Naive thymus-derived CD4-positive, alpha-beta T cell (primary cell): Measurements from ENCODE around the gene MRM3. TPM values are rescaled to one million over a fixed set of nuclear protein-coding genes. Genes with fewer than 3 reads are reported as not detected.

Experiments used
- ATAC-seq: fragments of 150-1000 bp; cut with Tn5 transposase; 2 replicates; pipeline ENCODE4 v1.10.0; 2021; ENCODE audit warnings: mild to moderate bottlenecking, moderate library complexity
- CTCF ChIA-PET: fragments of 350-600 bp; sonication (Branson Sonifier 250); formaldehyde crosslinking; loops from one replicate; lab custom pipeline; 2021; ENCODE audit warnings: antibody characterized with exemption; lab: Charles Lee
- POLR2A ChIA-PET: fragments of 350-600 bp; sonication (Branson Sonifier 250); formaldehyde crosslinking; loops from one replicate; lab custom pipeline; 2021; ENCODE audit warnings: antibody characterized with exemption, inconsistent platforms; lab: Charles Lee
- DNase-seq, 9 donors: peaks; one replicate each; pipeline versions ENCODE4 v3.0.0 to v3.0.0-alpha.2; 2020 to 2022; ENCODE audit warnings: mixed read lengths in 1 of 9
- H3K27ac ChIP-seq: one replicate; pipeline ENCODE4 v1.7.0; 2013; ENCODE audit warnings: mild to moderate bottlenecking, low read depth, low read length, moderate library complexity
- H3K27me3 ChIP-seq, 2 donors: one replicate each; pipeline ENCODE4 v1.7.0; 2013; ENCODE audit warnings: low read length in 2 of 2, mild to moderate bottlenecking in 2 of 2, moderate library complexity in 2 of 2; ENCODE audit not compliant: control insufficient read depth in 2 of 2, insufficient read depth in 2 of 2
- H3K36me3 ChIP-seq, 3 experiments: 1 replicate in 2 of 3; 2 replicates in 1 of 3; pipeline ENCODE4 v1.7.0; 2013; ENCODE audit warnings: low read length in 3 of 3, mild to moderate bottlenecking in 3 of 3, moderate library complexity in 1 of 3; ENCODE audit not compliant: insufficient read depth in 3 of 3, control insufficient read depth in 2 of 3
- H3K4me1 ChIP-seq, 2 donors: one replicate each; pipeline ENCODE4 v1.7.0; 2013; ENCODE audit warnings: low read length in 2 of 2, mild to moderate bottlenecking in 2 of 2, moderate library complexity in 1 of 2; ENCODE audit not compliant: control insufficient read depth in 2 of 2, insufficient read depth in 2 of 2
- H3K4me3 ChIP-seq: 2 replicates; pipeline ENCODE4 v1.7.0; 2013; ENCODE audit warnings: mild to moderate bottlenecking, low read length
- H3K9me3 ChIP-seq, 3 experiments: 1 replicate in 2 of 3; 2 replicates in 1 of 3; pipeline ENCODE4 v1.7.0; 2013; ENCODE audit warnings: low read length in 3 of 3; ENCODE audit not compliant: control insufficient read depth in 2 of 3
- H3K27ac Mint-ChIP-seq, 9 donors: one replicate each; pipeline ENCODE4 v1.8.0; 2020 to 2022; ENCODE audit warnings: mixed read lengths in 9 of 9, mild to moderate bottlenecking in 8 of 9, moderate library complexity in 5 of 9, inconsistent platforms in 2 of 9
- H3K27me3 Mint-ChIP-seq, 5 donors: one replicate each; pipeline ENCODE4 v1.8.0; 2021 to 2022; ENCODE audit warnings: mixed read lengths in 5 of 5, mild to moderate bottlenecking in 1 of 5
- H3K36me3 Mint-ChIP-seq, 5 donors: one replicate each; pipeline ENCODE4 v1.8.0; 2020 to 2022; ENCODE audit warnings: mixed read lengths in 5 of 5, mild to moderate bottlenecking in 3 of 5, inconsistent platforms in 1 of 5
- H3K4me1 Mint-ChIP-seq, 7 donors: one replicate each; pipeline ENCODE4 v1.8.0; 2020 to 2022; ENCODE audit warnings: mixed read lengths in 7 of 7, mild to moderate bottlenecking in 3 of 7, inconsistent platforms in 1 of 7
- H3K4me3 Mint-ChIP-seq, 10 donors: one replicate each; pipeline ENCODE4 v1.8.0; 2020 to 2022; ENCODE audit warnings: mild to moderate bottlenecking in 10 of 10, mixed read lengths in 10 of 10, moderate library complexity in 6 of 10, inconsistent platforms in 2 of 10
- H3K9me3 Mint-ChIP-seq, 11 donors: one replicate each; pipeline ENCODE4 v1.8.0; 2020 to 2022; ENCODE audit warnings: mixed read lengths in 11 of 11, mild to moderate bottlenecking in 4 of 11, inconsistent platforms in 1 of 11, moderate library complexity in 1 of 11
- intact Hi-C, 2 donors: fragments of 100-400 bp; cut with micrococcal nuclease; formaldehyde crosslinking; loops; one replicate each; pipeline ENCODE4 v1.15.1; 2023
- polyA plus RNA-seq, 2 donors: library from polyadenylated mRNA; unstranded; fragments of 300-500 nt; fragmentation: Illumina TruSeq; gene quantifications; one replicate each; pipeline ENCODE4 v1.2.3, GENCODE V29; 2021
- total RNA-seq, 6 experiments: library from RNA in 5 of 6; stranded (reverse) in 5 of 6; gene quantifications; 1 replicate in 5 of 6; 2 replicates in 1 of 6; pipeline ENCODE4 v1.2.3 and lab custom pipeline; 2021 to 2026

Gene MRM3
- total and polyA plus RNA-seq, 7 experiments from 2014 or later: 19.3 to 47.1 (median 25.9) TPM

GRCh38 chr17:797236-797840, 15.2 kb downstream of the MRM3 start:
- H3K36me3 ChIP-seq: peaks cover 0 to 4% (median under 1%) of the 10 kb centered on the region in 3 experiments
- no peak overlapping the region for H3K4me3 ChIP-seq
- no peaks in the 10 kb centered on the region for H3K27me3 Mint-ChIP-seq
- ChIA-PET POLR2A (interaction anchor here (1.1 kb wide), 1 partner anchor 184 kb away, joined by 4 read pairs; no protein-coding TSS in a partner anchor), CTCF (interaction anchor here (0.5 to 1.2 kb wide), 6 partner anchors 9 to 259 kb away, joined by 3 to 5 read pairs (median 3); no protein-coding TSS in a partner anchor)
- H3K9me3 Mint-ChIP-seq: no peaks in the 10 kb centered on the region
- H3K9me3 ChIP-seq: no peaks in the 10 kb centered on the region
- no peak overlapping the region for H3K27ac ChIP-seq
- DNase-seq: no peak
- no peak overlapping the region for H3K27ac Mint-ChIP-seq
- H3K27me3 ChIP-seq: no peaks in the 10 kb centered on the region
- ATAC-seq: no peak
- intact Hi-C loops: no loop called here
- H3K4me1 ChIP-seq: peaks cover 2 to 6% of the 10 kb centered on the region in 2 donors
- peaks cover 3 to 10% (median 6%) of the 10 kb centered on the region in 7 donors for H3K4me1 Mint-ChIP-seq
- no peak overlapping the region for H3K4me3 Mint-ChIP-seq
- peaks cover 0 to 5% (median 0%) of the 10 kb centered on the region in 5 donors for H3K36me3 Mint-ChIP-seq

- no peaks in the 10 kb centered on the region for H3K36me3 Mint-ChIP-seq
- Histone ChIP-seq H3K4me3 (no peak overlapping the region), H3K36me3 (no peaks in the 10 kb centered on the region), H3K9me3 (no peaks in the 10 kb centered on the region), H3K27me3 (no peaks in the 10 kb centered on the region), H3K4me1 (peaks cover 2 to 6% of the 10 kb centered on the region in 2 donors), H3K27ac (no peak overlapping the region)
- intact Hi-C loops: no loop called here
- no peaks in the 10 kb centered on the region for H3K9me3 Mint-ChIP-seq
- CTCF ChIA-PET: interaction anchor here (0.6 to 1.2 kb wide), 2 partner anchors 150 to 183 kb away, joined by 5 read pairs; no protein-coding TSS in a partner anchor
- H3K4me1 Mint-ChIP-seq: peaks cover 3 to 10% (median 6%) of the 10 kb centered on the region in 7 donors
- POLR2A ChIA-PET: no interaction called here
- DNase-seq: no peak
- peak overlapping the region in 1 of 9 donors; percentile 49 for H3K27ac Mint-ChIP-seq
- H3K27me3 Mint-ChIP-seq: no peaks in the 10 kb centered on the region
- no peak for ATAC-seq
- no peak overlapping the region for H3K4me3 Mint-ChIP-seq
Observed at GRCh38 chr17:798246-798645, 16.1 kb downstream of the MRM3 start.

- H3K27me3 ChIP-seq: no peaks in the 10 kb centered on the region
- peaks cover 3 to 10% (median 6%) of the 10 kb centered on the region in 7 donors for H3K4me1 Mint-ChIP-seq
- H3K27ac ChIP-seq: no peak overlapping the region
- DNase-seq: no peak
- CTCF ChIA-PET: interaction anchor here (0.6 kb wide), 1 partner anchor 347 kb away, joined by 3 read pairs; no protein-coding TSS in a partner anchor
- peaks cover 2 to 6% of the 10 kb centered on the region in 2 donors for H3K4me1 ChIP-seq
- no peaks in the 10 kb centered on the region for H3K9me3 ChIP-seq
- H3K27ac Mint-ChIP-seq: no peak overlapping the region
- no peaks in the 10 kb centered on the region for H3K36me3 ChIP-seq
- no peaks in the 10 kb centered on the region for H3K9me3 Mint-ChIP-seq
- no peak for ATAC-seq
- no peaks in the 10 kb centered on the region for H3K27me3 Mint-ChIP-seq
- no peak overlapping the region for H3K4me3 Mint-ChIP-seq
- intact Hi-C loops: no loop called here
- H3K36me3 Mint-ChIP-seq: no peaks in the 10 kb centered on the region
- POLR2A ChIA-PET: no interaction called here
- H3K4me3 ChIP-seq: no peak overlapping the region
Observed at GRCh38 chr17:799261-799660, 17.1 kb downstream of the MRM3 start.

DNA sequence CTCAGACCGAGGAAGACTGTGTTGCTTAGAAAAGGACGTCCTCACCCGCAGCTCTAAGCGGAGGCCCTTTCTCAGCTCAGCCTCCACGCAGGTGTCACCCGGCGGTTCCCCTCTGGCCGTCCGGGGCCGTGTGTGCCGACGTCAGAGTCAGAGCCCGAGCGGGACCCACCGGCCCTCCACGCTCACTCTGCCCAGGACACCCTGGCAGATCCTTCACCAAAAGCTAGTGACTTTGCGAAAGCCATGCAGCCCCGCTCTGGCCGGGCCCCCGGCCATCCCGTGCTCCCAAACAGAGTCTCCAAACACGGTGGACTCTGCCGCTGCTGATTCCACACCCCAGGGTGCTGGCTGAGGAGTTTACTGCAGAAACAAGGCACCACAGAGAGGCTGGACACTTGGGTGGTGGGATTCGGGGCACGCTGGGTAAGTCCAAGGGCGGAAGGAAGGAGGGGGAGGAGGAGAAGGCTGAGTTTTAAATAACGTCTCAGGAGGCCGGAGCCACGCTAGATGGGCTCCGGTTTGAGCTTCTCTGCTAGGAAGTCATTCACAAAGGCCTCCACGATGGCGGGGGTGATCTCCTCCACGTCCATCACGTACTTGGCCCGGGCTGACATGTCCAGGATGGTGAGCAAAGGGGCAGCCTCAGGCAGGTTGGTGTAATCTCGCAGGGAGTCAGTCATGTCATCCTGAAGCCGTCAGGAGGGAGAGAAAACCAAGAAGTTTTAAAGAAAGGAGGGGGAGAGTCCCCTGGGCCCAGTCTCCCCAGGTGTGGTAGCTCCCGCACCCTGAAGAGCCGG, 18.5 kb downstream of the MRM3 start:
- no peaks in the 10 kb centered on the region for H3K36me3 ChIP-seq
- ATAC-seq (no peak), DNase-seq (no peak)
- no peaks in the 10 kb centered on the region for H3K27me3 ChIP-seq
- intact Hi-C loops: no loop called here
- Mint-ChIP-seq H3K27me3 (no peaks in the 10 kb centered on the region), H3K4me3 (no peak overlapping the region), H3K27ac (peak overlapping the region in 1 of 9 donors; percentile 23), H3K36me3 (no peaks in the 10 kb centered on the region), H3K4me1 (peaks cover 0 to 4% (median 0%) of the 10 kb centered on the region in 7 donors), H3K9me3 (no peaks in the 10 kb centered on the region)
- CTCF ChIA-PET: no interaction called here
- no peak overlapping the region for H3K27ac ChIP-seq
- H3K4me1 ChIP-seq: no peaks in the 10 kb centered on the region
- POLR2A ChIA-PET: no interaction called here
- H3K9me3 ChIP-seq: no peaks in the 10 kb centered on the region
- no peak overlapping the region for H3K4me3 ChIP-seq

DNA sequence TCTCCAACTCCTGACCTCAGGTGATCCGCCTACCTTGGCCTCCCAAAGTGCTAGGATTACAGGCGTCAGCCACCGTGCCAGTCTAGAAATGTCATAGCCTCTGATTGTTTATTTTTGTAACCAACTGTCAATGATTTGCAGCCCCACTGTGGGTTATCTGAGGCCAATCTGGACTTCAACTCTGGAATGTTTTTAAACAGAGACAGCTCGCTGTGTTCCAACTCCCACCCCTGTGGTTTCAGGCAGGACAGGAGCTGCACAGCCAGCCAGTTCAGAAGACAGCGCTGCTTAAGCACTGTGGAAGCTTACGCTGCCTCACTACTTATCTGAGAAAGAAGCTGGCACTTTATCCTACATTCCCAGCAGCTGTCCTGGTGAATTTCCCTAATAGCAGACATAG, 19.5 kb downstream of the MRM3 start:
- DNase-seq (no peak), ATAC-seq (no peak)
- Mint-ChIP-seq H3K36me3 (no peaks in the 10 kb centered on the region), H3K27me3 (no peaks in the 10 kb centered on the region), H3K27ac (no peak overlapping the region), H3K4me3 (no peak overlapping the region), H3K9me3 (no peaks in the 10 kb centered on the region), H3K4me1 (peaks cover 0 to 2% (median 0%) of the 10 kb centered on the region in 7 donors)
- Histone ChIP-seq H3K9me3 (no peaks in the 10 kb centered on the region), H3K27me3 (no peaks in the 10 kb centered on the region), H3K36me3 (no peaks in the 10 kb centered on the region), H3K4me3 (no peak overlapping the region), H3K4me1 (no peaks in the 10 kb centered on the region), H3K27ac (no peak overlapping the region)
- intact Hi-C loops: no loop called here
- ChIA-PET POLR2A (no interaction called here), CTCF (no interaction called here)

DNA sequence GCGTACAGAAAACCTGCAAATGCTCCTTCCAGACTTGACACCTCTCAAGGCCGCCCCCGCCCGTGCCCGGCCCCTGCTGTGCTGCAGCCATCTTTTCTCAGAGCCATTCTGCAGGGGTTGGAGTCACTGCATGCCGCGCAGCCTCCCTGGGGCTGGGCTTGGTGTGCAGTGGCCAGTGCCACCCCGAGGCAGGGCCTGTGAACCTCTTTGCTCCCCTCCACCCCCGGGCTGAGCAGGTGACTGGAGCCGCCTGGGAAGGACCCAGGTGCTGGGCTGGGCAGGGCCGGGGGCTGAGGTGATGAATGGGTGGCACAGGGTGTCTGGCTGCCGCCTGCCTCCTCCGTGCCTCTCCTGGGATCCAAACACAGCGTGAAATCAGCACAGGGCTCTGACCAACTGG, 20.3 kb downstream of the MRM3 start:
- Mint-ChIP-seq H3K36me3 (no peaks in the 10 kb centered on the region), H3K27ac (no peak overlapping the region), H3K27me3 (no peaks in the 10 kb centered on the region), H3K4me3 (no peak overlapping the region), H3K9me3 (no peaks in the 10 kb centered on the region), H3K4me1 (no peaks in the 10 kb centered on the region)
- DNase-seq: no peak
- intact Hi-C loops: no loop called here
- no peak overlapping the region for H3K4me3 ChIP-seq
- POLR2A ChIA-PET: no interaction called here
- no peaks in the 10 kb centered on the region for H3K27me3 ChIP-seq
- H3K9me3 ChIP-seq: no peaks in the 10 kb centered on the region
- H3K36me3 ChIP-seq: no peaks in the 10 kb centered on the region
- no peak overlapping the region for H3K27ac ChIP-seq
- CTCF ChIA-PET: no interaction called here
- peak; percentile 14 for ATAC-seq
- H3K4me1 ChIP-seq: no peaks in the 10 kb centered on the region
